Forelimb muscle (tissue), 1 donor: Measurements from ENCODE around the gene LY6G6D. TPM values are rescaled to one million over a fixed set of nuclear protein-coding genes. Genes with fewer than 3 reads are reported as not detected.

Experiments used
- DNase-seq: peaks from one replicate; pipeline ENCODE4 v3.0.0-alpha.2; 2013; ENCODE audit warnings: low read depth
- polyA plus RNA-seq: library from polyadenylated mRNA; unstranded; fragments of 120-200 nt; gene quantifications from one replicate; pipeline ENCODE4 v1.2.1, GENCODE V29; 2013; ENCODE audit not compliant: insufficient read length

Gene LY6G6D
- polyA plus RNA-seq, 1 donor: 0.47 TPM

GRCh38 chr6:31762878-31763618 lies 47.9 kb downstream of the LY6G6D start:
- DNase-seq: no peak

- no peak for DNase-seq
These were observed 48.4 kb downstream of the LY6G6D start for GRCh38 chr6:31763619-31763940.

GRCh38 chr6:31764198-31764597 lies 49.0 kb downstream of the LY6G6D start:
- no peak for DNase-seq

GRCh38 chr6:31765559-31765909 lies 50.4 kb downstream of the LY6G6D start:
- DNase-seq: no peak

- no peak for DNase-seq
These were observed 51.0 kb downstream of the LY6G6D start for GRCh38 chr6:31765910-31766794.

- no peak for DNase-seq
These were observed 52.0 kb downstream of the LY6G6D start for GRCh38 chr6:31767096-31767645.

Other genes starting within 250 kb of the LY6G6D start
- 1.1 TPM for gene MICB, start 217.2 kb upstream of the LY6G6D start, polyA plus RNA-seq
- not detected for gene MCCD1, start 186.4 kb upstream of the LY6G6D start, polyA plus RNA-seq
- 368 TPM for gene DDX39B, start 173.3 kb upstream of the LY6G6D start, polyA plus RNA-seq
- gene ATP6V1G2, start 168.7 kb upstream of the LY6G6D start, polyA plus RNA-seq: 3.0 TPM
- 16.8 TPM for gene NFKBIL1, start 167.7 kb upstream of the LY6G6D start, polyA plus RNA-seq
- gene LTA, start 143.1 kb upstream of the LY6G6D start, polyA plus RNA-seq: 0.18 TPM
- not detected for gene TNF, start 139.8 kb upstream of the LY6G6D start, polyA plus RNA-seq
- 1.1 TPM for gene LTB, start 132.9 kb upstream of the LY6G6D start, polyA plus RNA-seq
- gene LST1, start 129.1 kb upstream of the LY6G6D start, polyA plus RNA-seq: 7.4 TPM
- gene NCR3, start 122.3 kb upstream of the LY6G6D start, polyA plus RNA-seq: 0.24 TPM
- gene AIF1, start 100.1 kb upstream of the LY6G6D start, polyA plus RNA-seq: 13.4 TPM
- gene PRRC2A, start 94.6 kb upstream of the LY6G6D start, polyA plus RNA-seq: 133 TPM
- 200 TPM for gene BAG6, start 62.7 kb upstream of the LY6G6D start, polyA plus RNA-seq
- gene APOM, start 59.5 kb upstream of the LY6G6D start, polyA plus RNA-seq: 4.3 TPM
- 12.1 TPM for gene C6orf47, start 54.6 kb upstream of the LY6G6D start, polyA plus RNA-seq
- gene GPANK1, start 50.4 kb upstream of the LY6G6D start, polyA plus RNA-seq: 14.1 TPM
- 125 TPM for gene CSNK2B, start 49.3 kb upstream of the LY6G6D start, polyA plus RNA-seq
- gene LY6G5B, start 45.4 kb upstream of the LY6G6D start, polyA plus RNA-seq: 11.5 TPM
- 2.7 TPM for gene LY6G5C, start 34.3 kb upstream of the LY6G6D start, polyA plus RNA-seq
- gene ABHD16A, start 12.0 kb upstream of the LY6G6D start, polyA plus RNA-seq: 43.8 TPM
- not detected for gene LY6G6F, start 8.5 kb upstream of the LY6G6D start, polyA plus RNA-seq
- gene LY6G6C, start 6.4 kb downstream of the LY6G6D start, polyA plus RNA-seq: 0.62 TPM
- 1.2 TPM for gene MPIG6B, start 8.0 kb downstream of the LY6G6D start, polyA plus RNA-seq
- 108 TPM for gene DDAH2, start 14.0 kb downstream of the LY6G6D start, polyA plus RNA-seq
- 102 TPM for gene CLIC1, start 21.2 kb downstream of the LY6G6D start, polyA plus RNA-seq
- gene MSH5, start 24.7 kb downstream of the LY6G6D start, polyA plus RNA-seq: 14.2 TPM
- gene SAPCD1, start 47.3 kb downstream of the LY6G6D start, polyA plus RNA-seq: 3.0 TPM
- 2.9 TPM for gene VWA7, start 62.0 kb downstream of the LY6G6D start, polyA plus RNA-seq
- 46.5 TPM for gene VARS1, start 80.4 kb downstream of the LY6G6D start, polyA plus RNA-seq
- gene LSM2, start 91.6 kb downstream of the LY6G6D start, polyA plus RNA-seq: 55.3 TPM
- gene HSPA1L, start 99.9 kb downstream of the LY6G6D start, polyA plus RNA-seq: 5.0 TPM
- gene HSPA1A, start 100.2 kb downstream of the LY6G6D start, polyA plus RNA-seq: 72.3 TPM
- gene HSPA1B, start 112.4 kb downstream of the LY6G6D start, polyA plus RNA-seq: 48.9 TPM
- 15.0 TPM for gene NEU1, start 147.5 kb downstream of the LY6G6D start, polyA plus RNA-seq
- 0.37 TPM for gene SLC44A4, start 163.6 kb downstream of the LY6G6D start, polyA plus RNA-seq
- 29.3 TPM for gene EHMT2, start 182.3 kb downstream of the LY6G6D start, polyA plus RNA-seq
- gene ZBTB12, start 186.7 kb downstream of the LY6G6D start, polyA plus RNA-seq: 9.5 TPM
- gene C2, start 212.4 kb downstream of the LY6G6D start, polyA plus RNA-seq: 3.0 TPM
- 1.0 TPM for gene CFB, start 230.7 kb downstream of the LY6G6D start, polyA plus RNA-seq
- 63.3 TPM for gene NELFE, start 243.6 kb downstream of the LY6G6D start, polyA plus RNA-seq
- gene SKIC2, start 243.8 kb downstream of the LY6G6D start, polyA plus RNA-seq: 27.0 TPM